Heart left ventricle (tissue), 16 donors: Measurements from ENCODE around the gene CBX8. TPM values are rescaled to one million over a fixed set of nuclear protein-coding genes. Genes with fewer than 3 reads are reported as not detected.

Experiments used
- ATAC-seq, 4 donors: fragments of 200-7000 bp; cut with Tn5 transposase; one replicate each; pipeline ENCODE4 v1.9.1; 2020 to 2022; ENCODE audit warnings: moderate library complexity in 4 of 4, mild to moderate bottlenecking in 3 of 4, moderate number of reproducible peaks in 1 of 4
- DNase-seq, 5 donors: peaks; one replicate each; pipeline ENCODE4 v3.0.0-alpha.2; 2020
- H3K27ac ChIP-seq, 12 donors: fragments of 200-600 bp; sonication (generic) in 4 of 12; one replicate each; pipeline versions ENCODE4 v1.5.0 to v1.8.0; 2016 to 2022; ENCODE audit warnings: mild to moderate bottlenecking in 2 of 12
- H3K27me3 ChIP-seq, 9 donors: fragments of 200-600 bp; sonication (generic) in 2 of 9; one replicate each; pipeline versions ENCODE4 v1.5.1 to v1.8.0; 2016 to 2022; ENCODE audit warnings: mild to moderate bottlenecking in 3 of 9
- H3K36me3 ChIP-seq, 9 donors: fragments of 200-600 bp; sonication (generic) in 2 of 9; one replicate each; pipeline versions ENCODE4 v1.5.0 to v1.8.0; 2018 to 2022; ENCODE audit warnings: mild to moderate bottlenecking in 2 of 9
- H3K4me1 ChIP-seq, 12 donors: fragments of 200-600 bp; sonication (generic) in 4 of 12; one replicate each; pipeline versions ENCODE4 v1.5.0 to v1.8.0; 2016 to 2022; ENCODE audit warnings: mild to moderate bottlenecking in 3 of 12
- H3K4me3 ChIP-seq, 12 donors: fragments of 200-600 bp; sonication (generic) in 4 of 12; one replicate each; pipeline versions ENCODE4 v1.5.0 to v1.8.0; 2017 to 2022; ENCODE audit warnings: mild to moderate bottlenecking in 9 of 12, moderate library complexity in 4 of 12
- H3K9me3 ChIP-seq, 12 donors: fragments of 200-600 bp; sonication (generic) in 4 of 12; one replicate each; pipeline versions ENCODE4 v1.5.0 to v1.8.0; 2016 to 2022; ENCODE audit warnings: mild to moderate bottlenecking in 1 of 12
- CTCF ChIP-seq, 12 donors: fragments of 200-600 bp; sonication (generic) in 4 of 12; IDR thresholded peaks; one replicate each; pipeline versions ENCODE4 v1.5.0 to v1.8.0; 2018 to 2022; ENCODE audit warnings: antibody characterized with exemption in 12 of 12, mild to moderate bottlenecking in 5 of 12
- POLR2A ChIP-seq, 2 donors: fragments of 450-650 bp; IDR thresholded peaks; one replicate each; pipeline ENCODE4 v1.6.1; 2017; ENCODE audit warnings: antibody characterized with exemption in 2 of 2, mild to moderate bottlenecking in 2 of 2, moderate library complexity in 2 of 2
- WGBS, 4 donors: extraction: QIAGEN DNeasy Blood & Tissue Kit in 2 of 4; methylation state at CpG; one replicate each; pipeline versions ENCODE4 v1.1.5 to v1.1.7; 2013 to 2018; 5-methylcytosine and 5-hydroxymethylcytosine counted together
- intact Hi-C, 10 donors: fragments of 100-400 bp; cut with DNase I; formaldehyde crosslinking; loops; one replicate each; pipeline versions ENCODE4 v1.11.1 to v1.14.2; 2022
- polyA plus RNA-seq, 2 donors: library from polyadenylated mRNA; stranded (reverse); fragments of 200-250 nt; gene quantifications; one replicate each; pipeline ENCODE4 v1.2.3, GENCODE V29; 2013
- total RNA-seq, 9 donors: library from RNA; depleted of rRNA in 2 of 9; stranded (reverse); fragments of >200 nt in 2 of 9; fragmentation: NEBNext Ultra II Directional in 3 of 9; extraction: Animal tissue kit (Norgen Biotek cat#: 25700) in 3 of 9; gene quantifications; one replicate each; pipeline versions ENCODE4 v1.1.0 to v1.2.4, GENCODE V29; 2016 to 2023
- donor health status: ischemic (EF 13 %, LVEDD 7.1; RV severe dilation, severe dysfunction).
- donor health status: healthy with polysubstance abuse.
- donor health status: DM: no; HTN: yes; CAD: no.
- donor health status: DM: no; HTN: no; CAD: no.
- donor health status: ischemic (EF 25% LVEDD 6.9; RV normal size, moderate dysfunction).
- donor health status: ischemic (EF 25% LVEDD 5.7; RV mildly dilated, moderate dysfunction).
- donor health status: healthy.
- donor health status: DM: yes; HTN: yes; CAD: no.
- donor health status: ischemic (EF 35%, LVEDD 5.7; RV mildly dilated, moderate dysfunction).
- donor health status: nonischemic (EF 11% LVEDD 7.7; RV severe dilation, severe dysfunction).
- donor health status: DM: yes; HTN: yes; CAD: no.
- donor health status: PGD.
- donor health status: ischemic (EF 29% LVEDD 5.4; RV normal size, mild dysfunction).
- donor health status: nonischemic (EF 23%, LVEDD 6.1; RV moderate dilation, normal function).

The CBX8 gene
- total and polyA plus RNA-seq, 11 donors = 1.5 to 9.2 (median 5.1) TPM

- Histone ChIP-seq H3K27me3 (peaks cover 27 to 48% (median 38%) of the 10 kb centered on the region in 9 donors), H3K36me3 (peaks cover 0 to 14% (median 2%) of the 10 kb centered on the region in 9 donors), H3K27ac (peak overlapping the region in 4 of 12 donors; percentile 76 to 90 (median 82)), H3K9me3 (no peaks in the 10 kb centered on the region), H3K4me1 (peaks cover 0 to 89% (median 72%) of the 10 kb centered on the region in 12 donors), H3K4me3 (peak overlapping the region in 10 of 12 donors; percentile 41 to 92 (median 74))
- TF ChIP-seq POLR2A (IDR thresholded peaks at IDR 0.05) = no peak
- TF ChIP-seq CTCF (IDR thresholded peaks at IDR 0.05) = peak in 9 of 12 donors; percentile 11 to 45 (median 26)
- ATAC-seq = peak in 1 of 4 donors; percentile 0
- WGBS, 4 donors = 3 to 4% (median 3%) methylated on average over 46 to 74 of the region's 74 CpGs
- intact Hi-C loops = loop anchor here in 6 of 10 donors (2.0 to 10.0 kb wide), 7 partner anchors 33 to 152 kb away; partner anchors contain the start of gene CBX8 (in 2 of the 6)
- DNase-seq = peak in 4 of 5 donors; percentile 61 to 85 (median 76)
These were observed 43.6 kb upstream of the CBX8 start for GRCh38 chr17:79840269-79840988.

- peaks cover 27 to 48% (median 38%) of the 10 kb centered on the region in 9 donors for H3K27me3 ChIP-seq
- H3K36me3 ChIP-seq = peaks cover 0 to 22% (median 9%) of the 10 kb centered on the region in 9 donors
- peak within 1 kb of the TSS; percentile 53 to 99 (median 82) for H3K4me3 ChIP-seq
- DNase-seq = peak; percentile 96 to 98 (median 97)
- peak in 1 of 2 donors; percentile 85 for TF ChIP-seq POLR2A (IDR thresholded peaks at IDR 0.05)
- peak; percentile 37 to 79 (median 66) for TF ChIP-seq CTCF (IDR thresholded peaks at IDR 0.05)
- intact Hi-C loops = loop anchor here (2.0 to 10.0 kb wide), 11 partner anchors 27 to 153 kb away; partner anchors contain the start of gene CBX8 (in 7 of the 10)
- H3K9me3 ChIP-seq = no peaks in the 10 kb centered on the region
- 0 to 3% (median 1%) methylated on average over 38 to 103 of the region's 103 CpGs for WGBS, 4 donors
- ATAC-seq = peak; percentile 79 to 84 (median 82)
- H3K27ac ChIP-seq = peak within 1 kb of the TSS; percentile 71 to 97 (median 94)
- peaks cover 0 to 81% (median 64%) of the 10 kb centered on the region in 12 donors for H3K4me1 ChIP-seq
These were observed 42.7 kb upstream of the CBX8 start, which contains the start of gene CBX4 for GRCh38 chr17:79839356-79840268. Gene CBX4 (minus strand): TSS chr17:79839440. CDS start chr17:79839251, 189 bp downstream.

- ATAC-seq = peak in 3 of 4 donors; percentile 5 to 37 (median 5)
- 0 to 1% (median 1%) methylated on average over 17 to 67 of the region's 67 CpGs for WGBS, 4 donors
- Histone ChIP-seq H3K36me3 (peaks cover 2 to 30% (median 16%) of the 10 kb centered on the region in 9 donors), H3K27me3 (peaks cover 27 to 43% (median 38%) of the 10 kb centered on the region in 9 donors), H3K9me3 (no peaks in the 10 kb centered on the region), H3K4me1 (peaks cover 0 to 74% (median 59%) of the 10 kb centered on the region in 12 donors), H3K4me3 (peak overlapping the region; percentile 53 to 99 (median 82)), H3K27ac (peak overlapping the region; percentile 71 to 97 (median 94))
- peak in 3 of 5 donors; percentile 52 to 79 (median 66) for DNase-seq
- peak in 1 of 12 donors; percentile 12 for TF ChIP-seq CTCF (IDR thresholded peaks at IDR 0.05)
- no peak for TF ChIP-seq POLR2A (IDR thresholded peaks at IDR 0.05)
- intact Hi-C loops = loop anchor here in 7 of 10 donors (2.0 to 10.0 kb wide), 6 partner anchors 26 to 94 kb away; partner anchors contain the start of gene CBX8 (in 5 of the 7)
These were observed 41.8 kb upstream of the CBX8 start for GRCh38 chr17:79838522-79839274.
